Adrenal gland (tissue), 12 donors: ENCODE results near the gene ASPM. TPM values are rescaled to one million over a fixed set of nuclear protein-coding genes. Genes with fewer than 3 reads are reported as not detected.

Experiments used
- DNase-seq, 7 donors: peaks; one replicate each; pipeline ENCODE4 v3.0.0-alpha.2; 2019 to 2020
- H3K27ac ChIP-seq, 5 donors: fragments of 200-600 bp; sonication (generic) in 4 of 5; 1 replicate in 3 of 5; 2 replicates in 2 of 5; pipeline versions ENCODE4 v1.5.1 to v1.8.0; 2016 to 2020; ENCODE audit warnings: mild to moderate bottlenecking in 1 of 5
- H3K27me3 ChIP-seq: fragments of 200-600 bp; 2 replicates; pipeline ENCODE4 v1.8.0; 2021
- H3K36me3 ChIP-seq, 2 donors: fragments of 200-600 bp; replicated peaks in 1 of 2; 1 replicate in 1 of 2; 2 replicates in 1 of 2; pipeline versions ENCODE4 v1.5.1 to v1.8.0; 2018 to 2022
- H3K4me1 ChIP-seq, 2 donors: fragments of 200-600 bp; replicated peaks in 1 of 2; 1 replicate in 1 of 2; 2 replicates in 1 of 2; pipeline versions ENCODE4 v1.5.1 to v1.8.0; 2018 to 2021
- H3K4me3 ChIP-seq, 4 donors: fragments of 200-600 bp; sonication (generic) in 3 of 4; one replicate each; pipeline ENCODE4 v1.5.1; 2016 to 2018
- H3K9me3 ChIP-seq, 3 donors: fragments of 200-600 bp; sonication (generic) in 1 of 3; replicated peaks in 1 of 3; 1 replicate in 2 of 3; 2 replicates in 1 of 3; pipeline versions ENCODE4 v1.5.1 to v1.8.0; 2016 to 2021
- CTCF ChIP-seq, 6 experiments: fragments of 450-650 bp in 4 of 6; fragments of 200-600 bp in 2 of 6; sonication (generic) in 1 of 6; IDR thresholded peaks; 1 replicate in 5 of 6; 2 replicates in 1 of 6; pipeline versions ENCODE4 v1.5.1 to v1.8.0; 2016 to 2021; ENCODE audit warnings: antibody characterized with exemption in 6 of 6, mild to moderate bottlenecking in 2 of 6, moderate library complexity in 1 of 6
- POLR2A ChIP-seq, 2 donors: fragments of 450-650 bp; IDR thresholded peaks; one replicate each; pipeline ENCODE4 v1.6.1; 2017; ENCODE audit warnings: antibody characterized with exemption in 2 of 2, mild to moderate bottlenecking in 2 of 2, moderate library complexity in 1 of 2
- WGBS, 4 donors: extraction: QIAGEN DNeasy Blood & Tissue Kit in 2 of 4; methylation state at CpG; one replicate each; pipeline versions ENCODE4 v1.1.5 to v1.1.7; 2013 to 2017; 5-methylcytosine and 5-hydroxymethylcytosine counted together
- intact Hi-C, 2 donors: fragments of 100-400 bp; cut with DNase I; formaldehyde crosslinking; loops; one replicate each; pipeline versions ENCODE4 v1.14.1 to v1.15.0; 2022 to 2023
- polyA plus RNA-seq, 3 donors: library from polyadenylated mRNA; stranded (reverse); fragments of 200-250 nt in 2 of 3; fragments of 350-450 nt in 1 of 3; fragmentation: Illumina TruSeq in 1 of 3; extraction: RNeasy Lipid Tissue Mini Kit (QIAGEN cat#74804) in 1 of 3; gene quantifications; one replicate each; pipeline ENCODE4 v1.2.3, GENCODE V29; 2013 to 2014
- total RNA-seq, 9 donors: library from RNA; depleted of rRNA in 4 of 9; stranded (reverse); fragments of >200 nt in 4 of 9; fragments of 120-200 nt in 1 of 9; fragmentation: NEBNext Ultra II Directional in 1 of 9; extraction: Animal tissue kit (Norgen Biotek cat#: 25700) in 1 of 9; gene quantifications; one replicate each; pipeline versions ENCODE4 v1.1.0 to v1.2.4, GENCODE V29; 2013 to 2023
- donor health status: healthy with polysubstance abuse.
- donor health status: Bipolar disorder and iron deficiency.
- donor health status: DM: yes; HTN: yes; CAD: no.
- donor health status: DM: no; HTN: no; CAD: no.
- donor health status: DM: no; HTN: no; CAD: no.
- donor health status: DM: yes; HTN: yes; CAD: no.

The ASPM gene
- total and polyA plus RNA-seq, 12 donors: 0.08 to 14.5 (median 0.81) TPM

- H3K4me1 ChIP-seq: no peaks in the 10 kb centered on the region
- H3K27me3 ChIP-seq: no peaks in the 10 kb centered on the region
- intact Hi-C loops: no loop called here
- H3K9me3 ChIP-seq: peaks cover 0 to 5% (median 0%) of the 10 kb centered on the region in 3 donors
- WGBS, 4 donors: 68 to 75% (median 71%) methylated on average over 3 of the region's 3 CpGs
- no peak overlapping the region for H3K27ac ChIP-seq
- no peak overlapping the region for H3K4me3 ChIP-seq
- no peaks in the 10 kb centered on the region for H3K36me3 ChIP-seq
- no peak for DNase-seq
- TF ChIP-seq CTCF (IDR thresholded peaks at IDR 0.05) (no peak), POLR2A (IDR thresholded peaks at IDR 0.05) (no peak)
Measured at GRCh38 chr1:197126691-197127090, 19.8 kb downstream of the ASPM start.

- H3K27ac ChIP-seq: no peak overlapping the region
- WGBS, 4 donors: 89 to 100% (median 96%) methylated on average over 1 of the region's 1 CpG
- peaks cover 0 to 5% (median 0%) of the 10 kb centered on the region in 3 donors for H3K9me3 ChIP-seq
- no peaks in the 10 kb centered on the region for H3K4me1 ChIP-seq
- no peaks in the 10 kb centered on the region for H3K36me3 ChIP-seq
- TF ChIP-seq POLR2A (IDR thresholded peaks at IDR 0.05): no peak
- no peak for TF ChIP-seq CTCF (IDR thresholded peaks at IDR 0.05)
- H3K4me3 ChIP-seq: no peak overlapping the region
- no peak for DNase-seq
- no peaks in the 10 kb centered on the region for H3K27me3 ChIP-seq
- intact Hi-C loops: no loop called here
Measured at GRCh38 chr1:197124376-197124775, 22.1 kb downstream of the ASPM start.

GRCh38 chr1:197116156-197116555, 30.3 kb downstream of the ASPM start:
- H3K4me3 ChIP-seq: no peak overlapping the region
- H3K27ac ChIP-seq: no peak overlapping the region
- no peaks in the 10 kb centered on the region for H3K36me3 ChIP-seq
- intact Hi-C loops: no loop called here
- no peaks in the 10 kb centered on the region for H3K4me1 ChIP-seq
- H3K27me3 ChIP-seq: no peaks in the 10 kb centered on the region
- H3K9me3 ChIP-seq: peaks cover 0 to 6% (median 0%) of the 10 kb centered on the region in 3 donors
- DNase-seq: no peak
- WGBS, 4 donors: 95 to 99% (median 97%) methylated on average over 2 of the region's 2 CpGs
- TF ChIP-seq POLR2A (IDR thresholded peaks at IDR 0.05): no peak

GRCh38 chr1:197106869-197107268, 39.6 kb downstream of the ASPM start:
- H3K9me3 ChIP-seq: no peaks in the 10 kb centered on the region
- TF ChIP-seq CTCF (IDR thresholded peaks at IDR 0.05): no peak
- TF ChIP-seq POLR2A (IDR thresholded peaks at IDR 0.05): no peak
- 97 to 100% (median 99%) methylated on average over 1 of the region's 1 CpG for WGBS, 4 donors
- H3K36me3 ChIP-seq: no peaks in the 10 kb centered on the region
- H3K27me3 ChIP-seq: no peaks in the 10 kb centered on the region
- no peak overlapping the region for H3K4me3 ChIP-seq
- H3K27ac ChIP-seq: no peak overlapping the region
- no peak for DNase-seq
- H3K4me1 ChIP-seq: no peaks in the 10 kb centered on the region
- intact Hi-C loops: no loop called here

- Histone ChIP-seq H3K36me3 (no peaks in the 10 kb centered on the region), H3K9me3 (no peaks in the 10 kb centered on the region), H3K4me1 (no peaks in the 10 kb centered on the region), H3K27ac (no peak overlapping the region), H3K4me3 (no peak overlapping the region), H3K27me3 (no peaks in the 10 kb centered on the region)
- intact Hi-C loops: no loop called here
- no peak for DNase-seq
- 89 to 96% (median 94%) methylated on average over 5 of the region's 5 CpGs for WGBS, 4 donors
- TF ChIP-seq POLR2A (IDR thresholded peaks at IDR 0.05) (no peak), CTCF (IDR thresholded peaks at IDR 0.05) (no peak)
Measured at GRCh38 chr1:197103300-197103699, 43.2 kb downstream of the ASPM start.
